GM13977 (cell line): Measurements from ENCODE around the gene FOXJ3.

ENCODE experiments used
- DNase-seq: peaks from one replicate; pipeline ENCODE4 v3.0.0; 2012; ENCODE audit warnings: low spot score
- in situ Hi-C: fragments of 300-500 bp; cut with MboI; formaldehyde crosslinking; loops from one replicate; pipeline ENCODE4 v1.12.0; 2022; ENCODE audit warnings: low sequenced_read_pairs, low pct_unique_long_range_greater_than_20kb, mixed read lengths, inconsistent platforms; ENCODE audit not compliant: unreplicated experiment
- TF ChIP-seq, protein P1 (sequence below): IDR thresholded peaks from 2 replicates; pipeline ENCODE4 v1.5.1; 2012; ENCODE audit warnings: mild to moderate bottlenecking, control low read depth; ENCODE audit not compliant: insufficient read depth; ENCODE audit errors: extremely low read depth, missing control alignments

The FOXJ3 gene

DNA sequence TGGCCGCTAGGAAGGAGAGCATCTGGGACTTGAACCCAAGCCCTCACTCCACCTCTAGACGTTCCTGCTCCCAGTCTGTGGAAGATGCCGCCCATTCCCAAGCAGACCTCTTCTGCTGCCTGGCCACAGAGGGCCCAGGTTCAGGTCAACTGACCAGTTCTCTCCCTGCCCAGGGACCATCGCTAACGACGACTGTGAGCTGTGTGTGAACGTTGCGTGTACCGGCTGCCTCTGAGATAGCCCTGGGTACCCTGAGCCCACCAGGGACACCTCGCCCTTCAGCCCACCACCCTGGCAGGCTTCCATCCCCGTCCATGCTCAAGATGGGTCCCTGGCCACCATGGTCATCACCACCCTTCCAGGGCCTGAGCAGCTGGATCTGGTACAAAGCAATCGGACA, 179.7 kb downstream of the FOXJ3 start:
- in situ Hi-C loops = no loop called here
- TF ChIP-seq, protein P1, sequence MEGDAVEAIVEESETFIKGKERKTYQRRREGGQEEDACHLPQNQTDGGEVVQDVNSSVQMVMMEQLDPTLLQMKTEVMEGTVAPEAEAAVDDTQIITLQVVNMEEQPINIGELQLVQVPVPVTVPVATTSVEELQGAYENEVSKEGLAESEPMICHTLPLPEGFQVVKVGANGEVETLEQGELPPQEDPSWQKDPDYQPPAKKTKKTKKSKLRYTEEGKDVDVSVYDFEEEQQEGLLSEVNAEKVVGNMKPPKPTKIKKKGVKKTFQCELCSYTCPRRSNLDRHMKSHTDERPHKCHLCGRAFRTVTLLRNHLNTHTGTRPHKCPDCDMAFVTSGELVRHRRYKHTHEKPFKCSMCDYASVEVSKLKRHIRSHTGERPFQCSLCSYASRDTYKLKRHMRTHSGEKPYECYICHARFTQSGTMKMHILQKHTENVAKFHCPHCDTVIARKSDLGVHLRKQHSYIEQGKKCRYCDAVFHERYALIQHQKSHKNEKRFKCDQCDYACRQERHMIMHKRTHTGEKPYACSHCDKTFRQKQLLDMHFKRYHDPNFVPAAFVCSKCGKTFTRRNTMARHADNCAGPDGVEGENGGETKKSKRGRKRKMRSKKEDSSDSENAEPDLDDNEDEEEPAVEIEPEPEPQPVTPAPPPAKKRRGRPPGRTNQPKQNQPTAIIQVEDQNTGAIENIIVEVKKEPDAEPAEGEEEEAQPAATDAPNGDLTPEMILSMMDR = no peak
- no peak for DNase-seq

DNA sequence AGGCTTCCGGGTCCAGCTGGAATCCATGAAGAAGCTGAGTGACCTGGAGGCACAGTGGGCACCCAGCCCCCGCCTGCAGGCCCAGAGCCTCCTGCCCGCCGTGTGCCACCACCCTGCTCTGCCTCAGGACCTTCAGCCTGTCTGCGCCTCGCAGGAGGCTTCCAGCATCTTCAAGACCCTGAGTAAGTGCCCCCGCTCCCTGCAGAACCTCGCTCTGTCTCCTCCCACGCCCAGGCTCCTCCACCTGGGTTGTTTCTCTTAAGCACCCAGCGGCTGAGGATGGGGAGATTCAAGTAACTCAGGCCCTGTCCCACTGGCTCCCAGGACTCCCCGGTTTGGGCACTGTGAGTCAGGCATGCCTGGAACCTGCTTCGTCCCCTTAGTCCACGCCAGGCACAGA, 180.3 kb downstream of the FOXJ3 start:
- in situ Hi-C loops = no loop called here
- DNase-seq = no peak
- TF ChIP-seq, protein P1 = no peak

DNA sequence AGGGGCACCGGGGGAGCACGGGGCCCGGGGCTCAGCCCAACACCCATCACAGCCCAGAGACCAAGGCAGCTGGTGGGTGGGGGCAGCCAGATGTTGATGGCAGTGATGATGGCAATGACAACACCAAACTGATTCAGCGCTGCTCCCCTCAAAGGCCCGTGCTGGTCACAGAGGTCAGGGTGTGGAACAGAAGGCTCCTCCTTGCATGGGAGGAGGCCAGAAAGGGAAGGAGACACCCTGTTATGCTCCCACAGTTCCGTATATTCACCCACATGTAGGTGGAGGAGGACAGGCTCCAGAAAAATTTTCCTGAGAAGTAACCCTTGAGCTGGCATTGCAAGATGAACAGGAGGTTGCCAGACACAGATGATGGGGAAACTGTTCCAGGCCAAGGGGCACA, 181.4 kb downstream of the FOXJ3 start:
- DNase-seq = no peak
- in situ Hi-C loops = no loop called here
- TF ChIP-seq, protein P1 = no peak

DNA sequence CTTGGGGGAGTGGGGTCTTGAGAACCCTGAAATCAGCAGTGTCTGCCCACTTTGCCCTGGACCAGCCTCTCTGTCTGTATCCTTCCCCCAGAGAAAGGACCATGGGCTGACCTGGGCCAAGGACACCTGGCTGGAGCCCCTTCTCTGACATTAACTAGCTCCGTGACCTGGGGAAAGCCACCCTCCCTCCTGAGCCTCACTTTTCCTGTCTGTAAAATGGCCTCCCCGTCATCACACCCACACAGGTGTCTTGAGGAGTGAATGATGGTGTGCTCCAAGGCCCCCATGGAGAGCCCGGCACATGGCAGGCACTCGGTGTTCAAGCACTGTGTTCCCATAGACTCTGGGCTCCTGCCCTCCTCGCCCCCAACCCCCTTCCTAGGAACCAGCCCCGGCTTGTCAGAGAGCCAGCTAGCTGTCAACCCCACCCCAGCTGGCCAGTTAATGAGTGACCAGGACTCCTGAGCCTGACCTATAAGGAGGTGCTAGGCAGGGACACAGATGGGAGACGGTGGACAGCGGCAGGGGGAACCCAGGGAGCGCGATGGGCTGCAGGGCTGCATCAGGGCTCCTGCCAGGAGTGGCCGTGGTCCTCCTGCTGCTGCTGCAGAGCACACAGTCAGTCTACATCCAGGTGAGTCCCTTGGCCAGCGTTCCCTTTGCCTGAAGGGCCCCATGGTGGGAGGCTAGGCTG, 182.0 kb downstream of the FOXJ3 start, which contains the start of gene GUCA2B:
Gene GUCA2B, plus strand, starts transcription at position 504 of the 694 bp plus-strand sequence. Its CDS starts 41 bp downstream, at position 545.
- DNase-seq = no peak
- TF ChIP-seq, protein P1 = no peak
- in situ Hi-C loops = no loop called here

DNA sequence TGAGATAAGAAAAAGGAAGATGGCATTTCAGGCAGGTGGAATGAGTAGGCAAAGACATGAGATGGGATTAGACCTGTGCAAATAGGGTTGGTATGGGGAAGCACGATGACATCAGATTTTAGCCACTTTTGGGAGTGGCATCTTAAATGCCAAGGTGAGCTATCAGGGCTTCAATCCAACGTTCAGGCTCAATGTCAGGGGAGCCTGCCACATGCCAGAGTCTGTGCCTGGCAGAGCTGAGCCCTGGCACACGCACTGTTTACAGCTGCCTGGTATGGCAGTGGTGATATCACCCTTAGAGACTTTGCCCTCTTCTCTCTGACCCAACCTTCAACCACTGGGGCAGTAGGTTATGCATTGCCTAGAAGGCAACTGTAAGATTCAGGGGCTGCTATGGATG, 182.9 kb downstream of the FOXJ3 start:
- DNase-seq = no peak
- in situ Hi-C loops = no loop called here
- TF ChIP-seq, protein P1 = no peak

DNA sequence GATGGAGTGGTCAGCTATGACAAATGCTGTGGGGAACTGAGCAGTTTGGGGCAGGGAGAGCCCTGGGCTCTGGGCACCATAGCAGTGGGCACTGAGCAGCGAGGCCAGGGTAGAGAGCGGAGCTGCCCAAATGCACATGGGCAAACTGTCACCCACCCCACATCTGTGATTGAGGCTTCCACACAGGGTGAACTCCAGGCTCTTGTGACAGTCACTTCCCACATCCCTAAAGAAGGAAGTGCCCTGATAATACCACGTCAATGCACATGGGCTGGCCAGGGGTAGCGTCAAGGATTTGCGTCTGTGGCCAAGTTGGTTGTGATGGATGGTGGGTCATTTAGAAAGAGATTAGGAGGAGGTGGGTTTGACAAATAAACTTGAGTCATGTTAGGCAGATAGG, 184.4 kb downstream of the FOXJ3 start:
- in situ Hi-C loops = no loop called here
- TF ChIP-seq, protein P1 = no peak
- no peak for DNase-seq
